AG09309 (cell line): Measurements from ENCODE around the gene SAMD10.
"Not testable (repeated sequence)": the region's sequence is repeated elsewhere in the genome, so short reads cannot be mapped to it uniquely, and the experiment has no call there.

Experiments used
- DNase-seq: peaks from one replicate; pipeline ENCODE4 v3.0.0-alpha.2; 2010; ENCODE audit warnings: low read depth
- H3K4me3 ChIP-seq: 2 replicates; pipeline ENCODE4 v1.5.1; 2011; ENCODE audit warnings: mild to moderate bottlenecking, low read depth, low read length, moderate library complexity; ENCODE audit not compliant: control insufficient read depth
- TF ChIP-seq, protein P1 (sequence below): IDR thresholded peaks from 2 replicates; pipeline ENCODE4 v1.5.1; 2011; ENCODE audit warnings: mild to moderate bottlenecking, low read depth, low read length, inconsistent platforms; ENCODE audit not compliant: insufficient read depth, control insufficient read depth; ENCODE audit errors: missing control alignments

The SAMD10 gene

DNA sequence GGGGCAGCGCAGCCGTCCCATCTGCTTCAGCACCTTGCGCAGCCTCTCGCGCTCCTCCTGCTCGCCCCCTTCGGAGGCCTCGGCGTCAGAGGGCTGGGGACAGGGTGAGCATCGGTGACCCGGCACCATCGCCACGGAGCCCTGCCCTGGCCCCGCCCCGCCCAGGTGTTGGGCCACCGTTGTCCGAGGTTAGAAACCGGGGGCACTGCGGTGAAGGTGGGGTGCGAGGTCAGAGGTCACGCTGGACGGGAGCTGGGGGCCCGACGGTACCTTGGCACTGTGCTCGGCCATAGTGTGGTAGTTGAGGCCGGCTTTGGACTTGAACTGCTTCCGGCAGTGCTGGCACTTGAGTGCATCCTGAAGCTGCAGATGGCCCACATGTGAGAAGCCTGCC is 16.1 kb downstream of the SAMD10 start:
- no peak overlapping the region for H3K4me3 ChIP-seq
- TF ChIP-seq, protein P1, sequence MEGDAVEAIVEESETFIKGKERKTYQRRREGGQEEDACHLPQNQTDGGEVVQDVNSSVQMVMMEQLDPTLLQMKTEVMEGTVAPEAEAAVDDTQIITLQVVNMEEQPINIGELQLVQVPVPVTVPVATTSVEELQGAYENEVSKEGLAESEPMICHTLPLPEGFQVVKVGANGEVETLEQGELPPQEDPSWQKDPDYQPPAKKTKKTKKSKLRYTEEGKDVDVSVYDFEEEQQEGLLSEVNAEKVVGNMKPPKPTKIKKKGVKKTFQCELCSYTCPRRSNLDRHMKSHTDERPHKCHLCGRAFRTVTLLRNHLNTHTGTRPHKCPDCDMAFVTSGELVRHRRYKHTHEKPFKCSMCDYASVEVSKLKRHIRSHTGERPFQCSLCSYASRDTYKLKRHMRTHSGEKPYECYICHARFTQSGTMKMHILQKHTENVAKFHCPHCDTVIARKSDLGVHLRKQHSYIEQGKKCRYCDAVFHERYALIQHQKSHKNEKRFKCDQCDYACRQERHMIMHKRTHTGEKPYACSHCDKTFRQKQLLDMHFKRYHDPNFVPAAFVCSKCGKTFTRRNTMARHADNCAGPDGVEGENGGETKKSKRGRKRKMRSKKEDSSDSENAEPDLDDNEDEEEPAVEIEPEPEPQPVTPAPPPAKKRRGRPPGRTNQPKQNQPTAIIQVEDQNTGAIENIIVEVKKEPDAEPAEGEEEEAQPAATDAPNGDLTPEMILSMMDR: no peak
- no peak for DNase-seq

DNA sequence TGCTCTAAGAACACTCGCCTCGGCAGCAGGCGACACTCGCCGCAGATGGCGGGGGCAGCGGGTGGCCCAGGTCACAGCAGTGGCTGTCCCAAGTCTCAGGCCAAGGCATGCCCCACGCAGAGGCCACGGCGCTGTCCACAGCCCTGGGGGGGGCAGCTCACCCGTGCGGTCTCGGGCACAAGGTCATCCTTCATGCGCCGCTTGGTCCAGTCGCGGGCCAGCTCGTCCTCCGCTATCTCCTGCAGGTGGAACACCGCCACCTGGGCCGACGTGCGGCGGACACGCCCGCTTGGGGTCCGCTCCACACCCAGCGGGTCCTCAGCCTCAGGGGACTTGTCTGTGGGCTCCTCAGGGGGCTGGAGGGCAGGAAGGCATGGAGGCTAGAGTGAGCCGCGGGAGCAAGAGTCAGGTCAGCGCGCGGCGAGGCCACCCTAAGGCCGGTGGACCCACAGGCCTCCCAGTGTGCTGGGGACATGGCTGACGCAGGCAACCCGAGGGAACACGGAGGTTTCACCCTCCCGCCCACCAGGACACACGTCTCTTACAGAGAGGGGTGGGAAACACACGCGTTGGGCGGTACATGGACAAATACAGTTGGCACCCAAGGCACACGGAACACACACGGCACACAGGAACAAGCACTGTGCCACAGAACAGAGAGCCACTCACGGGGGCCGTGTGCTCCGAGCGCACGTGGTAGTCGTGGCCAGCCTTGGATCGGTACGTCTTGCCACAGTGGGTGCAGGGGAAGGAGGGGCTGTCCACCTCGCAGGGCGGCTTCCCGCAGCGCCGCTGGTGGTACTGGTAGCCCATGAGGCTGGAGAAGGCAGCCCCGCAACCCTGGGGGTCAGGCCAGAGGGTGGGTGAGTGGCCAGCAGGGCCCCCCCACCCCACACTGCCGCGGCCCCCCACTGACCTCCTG is 16.8 kb downstream of the SAMD10 start:
- H3K4me3 ChIP-seq: no peak overlapping the region
- no peak for DNase-seq
- TF ChIP-seq, protein P1: no peak

DNA sequence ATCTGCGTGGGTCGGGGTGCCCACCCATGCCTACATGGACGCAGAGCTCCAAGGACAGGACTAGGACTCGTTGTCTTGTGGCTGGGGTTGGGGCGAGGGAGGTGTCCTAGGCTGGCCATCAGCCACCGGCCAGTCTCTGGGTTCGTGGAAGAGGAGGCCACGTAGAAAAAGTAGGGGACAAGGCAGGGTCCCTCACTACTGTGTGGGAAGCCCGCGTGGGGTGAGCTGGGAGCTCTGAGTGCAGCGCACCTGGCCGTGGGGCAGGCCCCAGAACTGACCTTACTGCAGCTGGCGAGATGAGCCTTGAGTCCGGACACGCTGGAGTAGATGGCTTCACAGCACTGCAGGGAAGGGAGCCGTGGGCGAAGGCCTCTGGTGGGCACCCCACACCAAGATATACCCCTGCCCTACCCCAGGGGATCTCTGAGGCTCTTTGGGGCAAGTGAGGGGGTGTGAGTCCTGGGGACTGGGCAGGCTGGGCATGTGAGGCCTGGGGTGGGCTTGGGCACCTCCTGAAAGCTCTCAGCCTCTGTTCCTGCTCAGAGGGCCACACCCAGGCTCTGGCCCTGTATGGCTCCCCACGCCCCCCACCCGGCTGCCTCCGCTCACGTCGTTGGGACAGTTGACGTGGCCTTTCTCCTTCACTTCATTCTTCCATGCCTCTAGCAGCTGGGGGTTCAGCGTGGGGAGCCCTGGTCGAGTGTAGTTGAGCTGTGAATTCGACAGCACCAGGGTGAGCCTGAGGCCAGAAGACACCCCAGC is 17.6 kb downstream of the SAMD10 start:
- no peak for DNase-seq
- TF ChIP-seq, protein P1: no peak
- H3K4me3 ChIP-seq: no peak overlapping the region

DNA sequence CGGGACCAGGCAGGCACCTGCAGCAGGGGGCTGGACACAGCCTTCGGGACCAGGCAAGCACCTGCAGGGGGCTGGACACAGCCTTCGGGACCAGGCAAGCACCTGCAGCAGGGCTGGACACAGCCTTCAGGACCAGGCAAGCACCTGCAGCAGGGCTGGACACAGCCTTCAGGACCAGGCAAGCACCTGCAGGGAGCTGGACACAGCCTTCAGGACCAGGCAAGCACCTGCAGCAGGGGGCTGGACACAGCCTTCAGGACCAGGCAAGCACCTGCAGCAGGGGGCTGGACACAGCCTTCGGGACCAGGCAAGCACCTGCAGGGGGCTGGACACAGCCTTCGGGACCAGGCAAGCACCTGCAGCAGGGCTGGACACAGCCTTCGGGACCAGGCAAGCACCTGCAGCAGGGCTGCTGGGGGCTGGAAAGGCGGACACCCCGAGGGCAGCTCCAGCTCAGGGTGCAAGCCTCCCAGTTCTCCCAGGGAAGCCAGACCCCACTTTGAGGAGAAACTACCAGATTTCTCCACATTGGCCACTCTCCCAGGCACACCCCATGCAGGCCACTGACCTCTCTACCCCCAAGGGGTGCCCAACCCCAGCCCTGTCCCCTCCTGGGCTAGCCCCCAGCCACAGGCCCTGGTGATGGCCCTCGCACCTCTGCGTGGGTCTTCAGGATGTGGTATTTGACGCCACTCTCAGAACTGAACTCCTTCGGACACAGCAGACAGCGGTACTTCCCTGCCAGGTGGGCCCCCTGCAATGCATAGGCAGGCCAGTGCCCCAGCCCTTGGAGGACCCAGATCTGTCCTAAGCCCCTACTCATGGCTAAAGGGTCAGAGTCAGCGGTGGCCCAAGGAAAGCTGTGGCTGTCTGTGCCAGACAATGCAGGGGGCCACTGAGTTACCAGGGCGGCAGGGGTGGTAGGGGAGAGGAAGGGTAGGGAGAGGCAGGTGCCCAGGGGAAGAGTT is 18.5 kb downstream of the SAMD10 start:
- DNase-seq, H3K4me3 ChIP-seq: not testable (repeated sequence)

DNA sequence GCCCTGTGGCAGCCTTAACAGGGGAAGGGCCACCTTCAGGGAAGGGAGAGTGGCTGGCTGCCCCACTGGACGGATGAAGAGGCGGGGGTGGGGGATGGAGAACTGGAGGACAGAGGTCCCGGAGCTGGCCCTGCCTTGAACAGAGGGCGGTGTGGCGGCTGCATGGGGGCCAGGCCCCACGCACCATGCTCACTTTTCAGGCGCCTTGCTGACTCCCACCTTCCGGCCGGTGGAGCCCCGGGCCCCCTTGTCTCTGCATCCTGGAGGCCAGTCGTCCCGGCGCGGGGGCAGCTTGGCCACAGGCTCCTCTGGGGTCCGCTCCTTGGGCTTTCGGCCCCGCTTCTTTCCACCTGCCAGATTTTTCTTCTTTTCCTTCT is 19.8 kb downstream of the SAMD10 start:
- TF ChIP-seq, protein P1: no peak
- DNase-seq: no peak
- no peak overlapping the region for H3K4me3 ChIP-seq

DNA sequence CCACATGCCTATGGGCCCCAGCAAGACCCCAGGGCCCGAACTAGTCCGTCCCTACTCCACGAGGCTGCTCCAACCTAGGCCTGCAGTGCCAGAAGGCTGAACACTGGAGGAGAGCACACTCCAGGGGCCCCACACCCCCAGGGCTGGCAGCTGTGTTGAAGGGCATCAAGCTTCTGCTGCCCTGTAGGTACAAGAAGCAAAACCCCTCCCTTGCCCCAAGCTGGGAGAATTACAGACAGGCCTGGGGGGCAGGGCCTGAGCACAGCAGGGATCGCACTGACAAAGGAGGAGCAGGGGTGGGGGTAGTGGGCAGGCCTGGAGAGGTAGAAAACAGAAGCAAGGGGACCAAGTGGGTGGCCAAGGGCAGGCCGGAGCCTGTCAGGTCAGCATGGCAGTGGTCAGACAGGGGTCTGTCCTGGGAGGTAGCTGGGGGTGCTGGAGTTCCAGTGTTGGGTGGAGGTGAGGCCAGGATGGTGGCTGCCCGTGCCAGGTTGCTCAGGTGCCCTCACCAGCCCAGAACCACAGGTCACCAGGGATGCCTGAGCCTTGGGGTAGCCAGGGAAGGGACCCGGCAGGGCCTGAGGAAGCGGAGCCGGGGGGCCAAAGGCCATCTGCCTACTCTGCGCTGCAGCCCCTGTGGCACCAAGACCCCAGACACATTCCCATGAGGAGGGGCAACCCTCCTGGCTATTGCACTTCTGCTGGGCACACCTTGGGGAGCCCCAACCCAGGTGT is 20.3 kb downstream of the SAMD10 start:
- H3K4me3 ChIP-seq: no peak overlapping the region
- TF ChIP-seq, protein P1: no peak
- DNase-seq: no peak
